Measurements from ENCODE around the gene ATG5.
"Not testable (repeated sequence)": the region's sequence is repeated elsewhere in the genome, so short reads cannot be mapped to it uniquely, and the experiment has no call there.

The ATG5 gene

GRCh38 chr6:106309766-106310373, 15.7 kb downstream of the ATG5 start:
- peak; percentile 58 for DNase-seq (ENCODE audit: low spot score)

- no peak for DNase-seq (ENCODE audit: low spot score)
Observed at GRCh38 chr6:106308985-106309384, 16.6 kb downstream of the ATG5 start.

DNA sequence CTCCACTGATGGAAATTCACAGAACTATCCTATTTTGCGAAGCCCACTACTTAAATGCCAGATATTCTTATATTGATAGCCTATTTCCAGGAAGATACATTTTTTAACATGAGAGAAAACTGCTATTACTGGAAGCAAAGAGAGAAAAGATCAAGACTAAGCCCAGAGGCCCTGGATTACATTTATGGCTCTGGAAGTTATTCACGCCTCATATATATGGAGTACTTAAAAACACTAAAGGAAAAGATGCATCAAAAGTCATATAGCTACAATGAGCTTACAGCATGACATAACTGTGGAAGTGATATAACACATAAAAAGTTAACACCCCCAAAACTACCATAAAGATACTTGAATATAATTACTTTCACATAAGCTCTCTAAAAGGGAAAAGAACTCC, 19.8 kb downstream of the ATG5 start:
- DNase-seq (ENCODE audit: low spot score), result no peak

DNA sequence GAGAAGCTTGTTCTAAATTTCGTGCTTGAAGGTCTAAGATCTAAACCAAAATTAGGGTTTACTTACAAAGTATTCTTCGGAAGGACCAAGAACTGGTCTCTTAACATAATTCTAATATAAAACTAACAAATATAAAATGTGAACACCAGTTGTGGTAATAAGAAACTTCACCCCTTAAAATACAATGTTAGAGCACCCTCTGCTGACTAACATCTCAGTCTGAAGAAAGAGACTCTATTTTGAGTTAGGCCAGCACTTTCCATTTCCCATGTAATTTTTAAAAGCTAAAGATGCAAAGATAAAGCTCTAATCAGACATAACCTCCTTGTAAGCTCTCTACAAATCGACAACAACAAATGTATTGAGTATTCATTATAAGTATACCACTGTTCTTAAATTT, 24.6 kb downstream of the ATG5 start:
- peak; percentile 39 for DNase-seq (ENCODE audit: low spot score)

- DNase-seq (ENCODE audit: low spot score), result no peak
Observed at GRCh38 chr6:106300020-106300780, 25.4 kb downstream of the ATG5 start.

- no peak for DNase-seq (ENCODE audit: low spot score)
Observed at GRCh38 chr6:106293116-106293515, 32.4 kb downstream of the ATG5 start.

DNA sequence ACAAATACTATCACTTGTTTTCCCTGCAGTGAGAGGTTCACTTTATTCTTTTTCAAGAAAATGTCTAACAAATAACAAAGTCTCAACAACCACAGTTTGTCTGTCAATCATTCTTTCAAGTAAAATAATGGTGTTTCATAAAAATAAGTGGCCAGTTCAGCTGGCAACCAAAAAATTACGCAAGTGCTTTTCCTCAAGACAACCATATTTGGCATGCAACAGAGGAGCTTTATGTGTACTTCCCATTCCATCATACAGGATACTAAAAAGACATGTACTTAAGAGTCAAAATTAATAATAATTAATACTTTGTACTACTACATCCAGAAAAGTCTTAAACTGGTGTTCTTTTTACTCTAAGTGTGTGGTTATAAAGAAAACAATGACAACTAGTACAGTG, 34.6 kb downstream of the ATG5 start:
- DNase-seq (ENCODE audit: low spot score), result no peak

- no peak for DNase-seq (ENCODE audit: low spot score)
Observed at GRCh38 chr6:106290032-106290431, 35.5 kb downstream of the ATG5 start.

- no peak for DNase-seq (ENCODE audit: low spot score)
Observed at GRCh38 chr6:106287215-106287614, 38.3 kb downstream of the ATG5 start.

GRCh38 chr6:106286746-106287145, 38.8 kb downstream of the ATG5 start:
- DNase-seq (ENCODE audit: low spot score), result no peak

- no peak for DNase-seq (ENCODE audit: low spot score)
Observed at GRCh38 chr6:106283481-106283880, 42.1 kb downstream of the ATG5 start.

DNA sequence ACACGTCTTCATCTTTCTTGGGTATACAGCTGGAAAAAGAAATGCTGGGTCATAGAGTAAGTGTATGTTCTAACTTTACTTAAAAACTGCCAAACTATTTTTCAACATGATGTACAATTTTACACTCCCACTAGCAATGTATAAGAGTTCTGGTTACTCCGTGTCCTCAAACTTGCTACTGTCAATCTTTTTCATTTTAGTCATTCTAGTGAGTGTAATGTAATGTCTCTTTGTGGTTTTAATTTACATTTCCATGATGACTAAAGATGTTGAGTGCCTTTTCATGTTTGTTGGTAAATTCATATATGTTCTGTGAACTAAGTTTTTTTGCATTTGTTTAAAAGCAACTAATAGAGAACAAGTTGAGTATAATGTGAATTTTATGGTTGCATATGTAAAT, 43.9 kb downstream of the ATG5 start:
- DNase-seq (ENCODE audit: low spot score), result no peak

DNA sequence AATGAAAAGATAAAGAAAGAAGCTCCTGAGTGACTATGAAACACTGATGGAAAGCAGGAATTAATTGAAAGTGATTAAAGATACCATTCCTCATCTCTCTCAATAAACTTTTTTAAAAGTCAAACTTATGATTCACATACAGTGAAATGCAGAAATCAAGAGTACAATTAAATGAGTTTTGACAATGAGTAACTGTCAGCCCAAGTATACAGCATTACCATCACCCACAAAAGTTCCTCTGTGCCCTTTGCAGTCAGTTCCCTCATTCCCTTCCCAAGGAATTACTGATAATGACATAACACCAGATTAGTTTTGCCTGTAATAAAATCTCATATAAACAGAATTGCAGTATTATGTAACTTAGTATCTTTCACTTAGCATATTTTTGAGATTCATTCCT, 44.5 kb downstream of the ATG5 start:
- no peak for DNase-seq (ENCODE audit: low spot score)

DNA sequence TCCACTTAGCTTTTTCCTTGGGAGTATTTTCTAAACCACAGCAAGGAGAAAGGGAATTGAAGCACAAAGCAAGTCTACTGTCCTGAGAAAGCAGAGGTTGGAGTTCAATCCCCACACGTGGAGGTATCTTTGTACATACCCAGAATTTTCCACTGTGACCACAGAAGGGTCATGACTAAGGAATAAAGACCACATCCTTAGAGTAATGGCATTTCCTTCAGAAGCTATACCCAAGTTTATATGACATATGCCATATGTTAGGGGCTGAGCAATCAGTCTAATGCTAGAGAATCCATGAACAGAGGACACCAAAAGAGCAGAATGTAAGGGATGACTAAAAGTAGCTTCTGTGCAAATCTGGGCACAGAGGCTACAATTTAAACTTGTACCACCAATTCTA, 46.4 kb downstream of the ATG5 start:
- no peak for DNase-seq (ENCODE audit: low spot score)

DNA sequence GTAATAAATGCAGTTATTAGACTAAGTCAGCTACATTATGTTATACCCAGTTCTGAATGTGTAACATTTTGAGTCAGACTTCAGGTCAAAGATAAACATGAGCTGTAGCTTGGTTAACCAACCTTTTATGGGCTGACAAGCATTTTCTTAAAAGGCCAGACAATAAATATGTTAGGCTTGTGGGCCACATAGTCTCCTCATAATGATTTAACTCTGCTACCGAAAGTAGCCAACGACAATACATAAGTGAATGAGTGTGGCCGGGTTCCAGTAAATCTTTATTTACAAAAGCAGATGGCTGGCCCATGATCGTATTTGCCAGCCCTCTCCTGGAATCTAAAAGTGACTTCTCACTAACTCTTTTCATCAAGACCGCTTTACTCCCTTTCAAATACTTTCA, 49.9 kb downstream of the ATG5 start:
- no peak for DNase-seq (ENCODE audit: low spot score)

DNA sequence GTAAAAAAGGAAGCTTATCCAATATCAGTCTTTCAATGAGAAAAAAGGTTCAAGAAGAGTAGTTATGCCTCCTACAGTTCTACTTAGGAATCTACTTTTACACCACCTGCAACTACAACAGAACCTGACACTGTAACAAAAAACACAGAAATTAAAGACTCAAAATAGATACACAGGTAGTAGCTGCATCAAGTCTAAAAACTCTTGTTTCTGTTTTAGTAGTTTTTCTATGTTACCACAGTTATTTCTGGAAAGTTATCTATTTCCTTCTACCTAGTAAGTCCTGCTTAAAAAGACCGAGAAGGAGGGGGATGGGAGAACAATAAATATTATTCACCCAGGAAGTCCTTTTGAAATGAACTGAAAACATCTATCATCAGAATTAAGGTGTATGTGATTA, 52.5 kb downstream of the ATG5 start:
- no peak for DNase-seq (ENCODE audit: low spot score)

- DNase-seq (ENCODE audit: low spot score), result no peak
Observed at GRCh38 chr6:106272287-106272686, 53.3 kb downstream of the ATG5 start.

DNA sequence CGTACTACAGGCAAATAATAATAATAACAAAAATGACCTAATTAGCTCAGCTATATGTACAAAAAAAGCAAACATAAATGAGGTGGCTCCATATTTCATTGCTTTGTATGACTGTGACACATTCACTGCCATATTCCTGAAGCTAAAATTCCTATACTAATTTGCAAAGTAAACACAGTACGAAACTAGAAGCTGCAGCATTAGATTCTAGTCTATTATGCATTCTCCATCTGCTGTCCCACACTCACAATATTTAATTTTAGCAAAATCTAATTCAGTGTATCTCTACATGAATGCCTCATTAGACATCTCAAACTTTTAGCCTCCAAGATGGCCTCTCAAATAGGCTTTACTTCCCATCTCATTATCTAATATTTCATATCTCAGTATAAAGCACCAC, 55.1 kb downstream of the ATG5 start:
- no peak for DNase-seq (ENCODE audit: low spot score)

GRCh38 chr6:106269268-106269919, 56.2 kb downstream of the ATG5 start:
- not testable (repeated sequence) for DNase-seq (ENCODE audit: low spot score)

DNA sequence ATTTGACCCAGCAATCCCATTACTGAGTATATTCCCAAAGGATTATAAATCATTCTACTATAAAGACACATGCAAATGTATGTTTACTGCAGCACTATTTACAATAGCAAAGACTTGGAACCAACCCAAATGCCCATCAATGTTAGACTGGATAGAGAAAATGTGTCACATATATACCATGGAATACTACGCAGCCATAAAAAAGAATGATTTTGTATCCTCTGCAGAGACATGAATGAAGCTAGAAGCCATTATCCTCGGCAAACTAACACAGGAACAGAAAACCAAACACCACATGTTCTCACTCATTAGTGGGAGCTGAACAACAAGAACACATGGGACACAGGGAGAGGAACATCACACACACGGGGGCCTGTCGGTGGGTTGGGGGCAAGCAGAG, 57.1 kb downstream of the ATG5 start:
- DNase-seq (ENCODE audit: low spot score), result not testable (repeated sequence)

DNA sequence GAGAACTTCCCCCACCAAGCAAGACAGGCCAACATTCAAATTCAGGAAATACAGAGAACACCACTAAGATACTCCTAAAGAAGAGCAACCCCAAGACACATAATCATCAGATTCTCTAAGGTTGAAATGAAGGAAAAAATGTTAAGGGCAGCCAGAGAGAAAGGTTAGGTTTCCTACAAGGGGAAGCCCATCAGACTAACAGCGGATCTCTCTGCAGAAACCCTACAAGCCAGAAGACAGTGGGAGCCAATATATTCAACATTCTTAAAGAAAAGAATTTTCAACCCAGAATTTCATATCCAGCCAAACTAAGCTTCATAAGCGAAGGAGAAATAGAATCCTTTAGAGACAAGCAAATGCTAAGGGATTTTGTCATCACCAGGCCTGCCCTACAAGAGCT, 61.1 kb downstream of the ATG5 start:
- not testable (repeated sequence) for DNase-seq (ENCODE audit: low spot score)

- not testable (repeated sequence) for DNase-seq (ENCODE audit: low spot score)
Observed at GRCh38 chr6:106259748-106260147, 65.8 kb downstream of the ATG5 start.

DNA sequence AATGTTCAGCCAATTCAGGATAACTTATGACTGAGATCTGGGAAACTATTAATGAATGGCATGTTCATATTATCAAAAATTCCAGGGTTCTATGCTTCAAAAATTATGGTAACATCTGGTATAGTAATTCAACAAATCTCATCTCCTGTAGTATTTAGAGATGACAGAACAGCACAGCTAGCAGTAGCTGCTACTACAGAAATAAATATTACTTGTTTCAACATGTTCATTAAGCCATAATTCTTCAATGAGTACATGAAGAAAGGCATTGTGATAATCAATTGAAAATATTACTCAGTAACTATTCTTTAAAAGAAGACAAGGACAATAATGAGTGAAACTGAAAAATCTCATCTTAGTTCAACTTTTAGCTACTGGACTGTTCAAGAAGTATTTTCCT, 66.8 kb downstream of the ATG5 start:
- DNase-seq (ENCODE audit: low spot score), result no peak
